Thoracic aorta (tissue), 2 donors: ENCODE data around the gene ADAP2. TPM values are rescaled to one million over a fixed set of nuclear protein-coding genes. Genes with fewer than 3 reads are reported as not detected.

Experiments
- ATAC-seq: fragments of 150-250 bp; one replicate; pipeline ENCODE4 v1.8.0; 2017; ENCODE audit warnings: low read depth; ENCODE audit not compliant: insufficient number of reproducible peaks, low FRiP score
- DNase-seq: peaks from one replicate; pipeline ENCODE4 v3.0.0-alpha.2; 2020; ENCODE audit warnings: low spot score
- H3K27ac ChIP-seq, 2 donors: fragments of 200-600 bp; sonication (generic); 1 replicate in 1 of 2; 2 replicates in 1 of 2; pipeline ENCODE4 v1.5.1; 2016; ENCODE audit warnings: mild to moderate bottlenecking in 2 of 2, moderate library complexity in 2 of 2
- H3K27me3 ChIP-seq: fragments of 200-600 bp; sonication (generic); replicated peaks from 2 replicates; pipeline ENCODE4 v1.6.0; 2016; ENCODE audit warnings: mild to moderate bottlenecking; ENCODE audit not compliant: insufficient read depth
- H3K36me3 ChIP-seq: fragments of 200-600 bp; sonication (generic); one replicate; pipeline ENCODE4 v1.5.1; 2016
- H3K4me1 ChIP-seq, 2 donors: fragments of 200-600 bp; sonication (generic); 1 replicate in 1 of 2; 2 replicates in 1 of 2; pipeline versions ENCODE4 v1.5.1 to v1.6.0; 2016; ENCODE audit warnings: low read depth in 2 of 2, mild to moderate bottlenecking in 1 of 2; ENCODE audit not compliant: control insufficient read depth in 1 of 2
- H3K4me3 ChIP-seq: fragments of 200-600 bp; sonication (generic); 2 replicates; pipeline ENCODE4 v1.5.1; 2016; ENCODE audit warnings: mild to moderate bottlenecking
- H3K9me3 ChIP-seq: fragments of 200-600 bp; sonication (generic); 2 replicates; pipeline ENCODE4 v1.5.1; 2016
- total RNA-seq, 2 donors: library from RNA; depleted of rRNA; stranded (reverse); fragments of >200 nt; gene quantifications; one replicate each; pipeline versions ENCODE4 v1.1.0 to v1.2.3, GENCODE V29; 2016
- TF ChIP-seq, protein P1 (sequence below): fragments of 200-600 bp; sonication (generic); IDR thresholded peaks from one replicate; pipeline ENCODE4 v1.5.1; 2019; ENCODE audit warnings: antibody characterized with exemption

ADAP2 gene
- total RNA-seq, 2 donors from 2014 or later = 38.3 to 69.2 TPM

DNA sequence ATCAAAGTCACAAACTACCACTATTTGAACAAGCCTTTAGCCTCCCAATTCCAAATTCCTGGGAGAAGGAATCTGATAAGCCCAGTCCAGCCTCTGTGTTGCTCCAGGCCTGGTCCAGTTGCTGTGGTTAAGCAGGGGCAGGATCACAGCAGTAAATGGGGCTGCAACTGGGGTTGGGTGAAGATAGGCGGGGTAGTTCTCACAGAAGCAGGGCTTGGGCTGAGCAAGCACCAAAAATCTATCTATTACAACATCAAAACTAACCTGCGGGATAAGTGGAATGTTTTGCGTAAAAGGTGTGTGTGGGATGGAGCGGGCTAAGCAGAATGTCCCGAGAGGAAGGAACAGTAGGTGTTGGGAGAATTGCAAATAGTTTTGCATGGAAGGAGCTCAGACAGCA is 26.1 kb downstream of the ADAP2 start:
- TF ChIP-seq, protein P1, sequence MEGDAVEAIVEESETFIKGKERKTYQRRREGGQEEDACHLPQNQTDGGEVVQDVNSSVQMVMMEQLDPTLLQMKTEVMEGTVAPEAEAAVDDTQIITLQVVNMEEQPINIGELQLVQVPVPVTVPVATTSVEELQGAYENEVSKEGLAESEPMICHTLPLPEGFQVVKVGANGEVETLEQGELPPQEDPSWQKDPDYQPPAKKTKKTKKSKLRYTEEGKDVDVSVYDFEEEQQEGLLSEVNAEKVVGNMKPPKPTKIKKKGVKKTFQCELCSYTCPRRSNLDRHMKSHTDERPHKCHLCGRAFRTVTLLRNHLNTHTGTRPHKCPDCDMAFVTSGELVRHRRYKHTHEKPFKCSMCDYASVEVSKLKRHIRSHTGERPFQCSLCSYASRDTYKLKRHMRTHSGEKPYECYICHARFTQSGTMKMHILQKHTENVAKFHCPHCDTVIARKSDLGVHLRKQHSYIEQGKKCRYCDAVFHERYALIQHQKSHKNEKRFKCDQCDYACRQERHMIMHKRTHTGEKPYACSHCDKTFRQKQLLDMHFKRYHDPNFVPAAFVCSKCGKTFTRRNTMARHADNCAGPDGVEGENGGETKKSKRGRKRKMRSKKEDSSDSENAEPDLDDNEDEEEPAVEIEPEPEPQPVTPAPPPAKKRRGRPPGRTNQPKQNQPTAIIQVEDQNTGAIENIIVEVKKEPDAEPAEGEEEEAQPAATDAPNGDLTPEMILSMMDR = no peak
- no peaks in the 10 kb centered on the region for H3K27me3 ChIP-seq
- no peaks in the 10 kb centered on the region for H3K4me1 ChIP-seq
- ATAC-seq = no peak
- no peaks in the 10 kb centered on the region for H3K36me3 ChIP-seq
- H3K9me3 ChIP-seq = no peaks in the 10 kb centered on the region
- DNase-seq = no peak
- H3K4me3 ChIP-seq = no peak overlapping the region
- no peak overlapping the region for H3K27ac ChIP-seq

DNA sequence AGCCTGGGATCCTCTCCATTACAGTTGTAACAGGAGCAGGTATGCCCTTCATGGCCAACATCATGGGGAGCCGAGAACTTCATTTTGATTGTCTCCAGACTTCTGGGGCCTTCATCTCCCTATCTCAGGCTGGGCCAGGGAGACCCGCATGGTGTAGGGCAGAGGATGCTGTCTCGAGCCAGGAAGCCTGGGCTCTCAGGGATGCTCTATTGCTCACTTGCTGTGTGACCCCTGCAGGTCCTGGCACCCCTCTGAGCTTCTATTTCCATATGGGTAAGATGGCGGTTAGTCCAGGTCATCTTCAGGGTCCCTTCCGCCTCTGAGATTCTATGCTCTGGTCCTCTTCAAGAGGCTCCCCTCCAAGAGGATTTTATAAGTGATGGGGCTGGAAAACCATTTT is 28.4 kb downstream of the ADAP2 start:
- Histone ChIP-seq H3K4me1 (no peaks in the 10 kb centered on the region), H3K9me3 (no peaks in the 10 kb centered on the region), H3K4me3 (no peak overlapping the region), H3K27ac (peak overlapping the region in 1 of 2 donors; percentile 7), H3K36me3 (no peaks in the 10 kb centered on the region), H3K27me3 (no peaks in the 10 kb centered on the region)
- TF ChIP-seq, protein P1 = no peak
- DNase-seq = no peak
- ATAC-seq = no peak

DNA sequence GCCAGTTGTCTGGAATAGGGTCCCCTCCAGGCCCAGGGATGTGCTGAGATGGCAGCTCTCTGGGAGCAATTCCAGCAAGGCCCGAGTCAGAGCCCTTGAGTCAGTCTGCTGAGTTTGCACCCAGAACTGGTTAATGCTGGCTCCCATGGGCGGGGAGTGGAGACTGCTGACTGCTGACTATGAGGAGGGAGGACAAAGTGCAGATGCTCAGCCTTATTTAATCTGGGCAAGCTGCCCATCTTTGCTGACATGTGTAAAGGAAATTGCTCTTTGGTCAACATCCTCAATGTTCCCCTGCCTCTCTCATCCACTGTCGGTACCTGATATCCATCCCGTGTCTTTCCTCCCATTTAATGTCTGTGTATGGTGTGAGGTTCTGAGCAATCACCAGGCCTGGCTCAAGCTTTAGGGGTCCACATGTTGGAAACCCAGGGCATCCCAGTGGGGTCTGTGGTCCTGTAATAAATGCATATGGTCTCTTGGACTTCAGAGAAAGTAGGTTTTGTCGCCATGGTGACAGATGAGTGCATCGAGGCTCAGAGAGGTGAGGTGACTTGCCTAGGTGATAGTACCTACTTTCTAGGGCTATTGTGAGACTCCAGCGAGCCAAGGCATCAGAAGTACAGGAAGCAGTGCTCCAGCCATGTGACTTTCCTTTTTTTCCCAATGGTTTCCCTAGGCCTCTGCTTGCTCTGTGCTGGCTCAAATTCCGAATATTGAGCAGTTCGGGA is 29.1 kb downstream of the ADAP2 start:
- DNase-seq = peak; percentile 25
- no peaks in the 10 kb centered on the region for H3K4me1 ChIP-seq
- peak overlapping the region in 1 of 2 donors; percentile 7 for H3K27ac ChIP-seq
- H3K36me3 ChIP-seq = no peaks in the 10 kb centered on the region
- H3K9me3 ChIP-seq = no peaks in the 10 kb centered on the region
- TF ChIP-seq, protein P1 = no peak
- no peaks in the 10 kb centered on the region for H3K27me3 ChIP-seq
- ATAC-seq = no peak
- H3K4me3 ChIP-seq = no peak overlapping the region

DNA sequence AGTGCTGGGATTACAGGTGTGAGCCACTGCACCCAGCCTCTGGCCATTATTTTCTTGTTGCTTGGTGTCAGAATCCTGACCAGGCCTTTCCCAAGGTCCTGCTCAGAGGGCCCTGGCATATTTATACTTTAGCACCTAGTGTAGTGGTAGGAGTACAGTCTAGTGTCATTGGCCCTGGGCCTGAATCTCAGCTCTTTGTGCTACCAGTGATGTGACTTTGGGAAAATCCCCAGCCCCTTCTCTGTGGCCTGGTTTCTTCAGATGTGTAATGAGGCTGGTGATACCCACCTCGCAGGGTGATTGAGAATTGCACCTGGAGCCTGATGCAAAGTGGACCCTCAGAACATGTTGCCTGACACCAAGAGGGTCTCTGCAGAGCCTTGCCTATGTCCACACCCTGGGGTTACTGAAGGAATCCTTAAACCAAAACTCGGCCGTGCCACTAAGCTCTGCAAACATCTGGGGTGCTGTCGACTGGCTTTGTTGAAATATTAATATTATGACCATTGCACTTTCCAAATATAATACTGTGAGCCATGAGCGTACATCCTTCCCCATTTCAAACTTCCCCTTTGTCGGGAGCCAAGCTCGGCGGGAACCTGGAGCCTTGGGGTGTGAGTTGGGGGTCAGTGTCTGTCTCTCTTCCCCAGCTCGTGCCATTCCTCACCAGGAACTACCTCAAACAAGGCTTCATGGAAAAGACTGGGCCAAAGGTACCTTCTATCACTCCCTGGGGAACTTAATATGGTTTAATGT is 31.1 kb downstream of the ADAP2 start:
- Histone ChIP-seq H3K27ac (peak overlapping the region in 1 of 2 donors; percentile 40), H3K9me3 (no peaks in the 10 kb centered on the region)
- DNase-seq = no peak

More for the DNA sequence above, 31.1 kb downstream of the ADAP2 start:
- H3K36me3 ChIP-seq = no peaks in the 10 kb centered on the region
- ATAC-seq = no peak
- TF ChIP-seq, protein P1 = no peak
- no peaks in the 10 kb centered on the region for H3K27me3 ChIP-seq
- H3K4me3 ChIP-seq = no peak overlapping the region
- peaks cover 9 to 17% of the 10 kb centered on the region in 2 donors for H3K4me1 ChIP-seq
